CD14-positive monocyte (primary cell): Measurements from ENCODE around the gene NRXN3. TPM values are rescaled to one million over a fixed set of nuclear protein-coding genes. Genes with fewer than 3 reads are reported as not detected.

Experiments used
- DNase-seq, 3 donors: peaks; one replicate each; pipeline ENCODE4 v3.0.0-alpha.2; 2011 to 2022
- H2AFZ ChIP-seq: 2 replicates; pipeline ENCODE4 v1.6.0; 2012; ENCODE audit warnings: mild to moderate bottlenecking, low read depth, low read length, inconsistent platforms; ENCODE audit not compliant: insufficient read depth, poor library complexity, severe bottlenecking
- H3K27ac ChIP-seq, 2 donors: 1 replicate in 1 of 2; 2 replicates in 1 of 2; pipeline ENCODE4 v1.5.1; 2012 to 2013; ENCODE audit warnings: low read length in 2 of 2, control low read depth in 1 of 2, inconsistent platforms in 1 of 2, low read depth in 1 of 2, mild to moderate bottlenecking in 1 of 2
- H3K27me3 ChIP-seq, 2 donors: one replicate each; pipeline versions ENCODE4 v1.6.0 to v1.6.1; 2011 to 2013; ENCODE audit warnings: low read length in 2 of 2; ENCODE audit not compliant: control insufficient read depth in 2 of 2, insufficient read depth in 2 of 2
- H3K36me3 ChIP-seq, 2 donors: replicated peaks in 1 of 2; 1 replicate in 1 of 2; 2 replicates in 1 of 2; pipeline versions ENCODE4 v1.5.1 to v1.6.1; 2012 to 2013; ENCODE audit warnings: low read length in 2 of 2, control low read depth in 1 of 2, inconsistent platforms in 1 of 2, mild to moderate bottlenecking in 1 of 2; ENCODE audit not compliant: insufficient read depth in 2 of 2, control insufficient read depth in 1 of 2
- H3K4me1 ChIP-seq, 2 donors: 1 replicate in 1 of 2; 2 replicates in 1 of 2; pipeline versions ENCODE4 v1.5.1 to v1.6.1; 2012 to 2013; ENCODE audit warnings: low read length in 2 of 2, control low read depth in 1 of 2, inconsistent platforms in 1 of 2, mild to moderate bottlenecking in 1 of 2, moderate library complexity in 1 of 2; ENCODE audit not compliant: insufficient read depth in 2 of 2, control insufficient read depth in 1 of 2
- H3K4me2 ChIP-seq: replicated peaks from 2 replicates; pipeline ENCODE3; 2012; ENCODE audit warnings: low read length, moderate library complexity, mild to moderate bottlenecking; ENCODE audit not compliant: poor library complexity, severe bottlenecking; ENCODE audit errors: extremely low read depth
- H3K4me3 ChIP-seq, 3 experiments: fragments of 200-600 bp in 1 of 3; sonication (generic) in 1 of 3; replicated peaks in 1 of 3; 1 replicate in 2 of 3; 2 replicates in 1 of 3; pipeline ENCODE4 v1.5.1; 2011 to 2013; ENCODE audit warnings: low read length in 3 of 3, mild to moderate bottlenecking in 3 of 3, control low read depth in 2 of 3, low read depth in 2 of 3, inconsistent platforms in 1 of 3, moderate library complexity in 1 of 3
- H3K79me2 ChIP-seq: 2 replicates; pipeline ENCODE4 v1.6.0; 2012; ENCODE audit warnings: mild to moderate bottlenecking, control low read depth, inconsistent platforms, low read length, moderate library complexity; ENCODE audit not compliant: insufficient read depth
- H3K9ac ChIP-seq: 2 replicates; pipeline ENCODE4 v1.6.0; 2017; ENCODE audit warnings: low read length, mild to moderate bottlenecking; ENCODE audit not compliant: insufficient read depth, poor library complexity, severe bottlenecking
- H3K9me3 ChIP-seq, 2 donors: replicated peaks in 1 of 2; 1 replicate in 1 of 2; 2 replicates in 1 of 2; pipeline versions ENCODE4 v1.5.1 to v1.6.1; 2012 to 2013; ENCODE audit warnings: low read length in 2 of 2, control low read depth in 1 of 2; ENCODE audit not compliant: control insufficient read depth in 1 of 2, insufficient read depth in 1 of 2
- H4K20me1 ChIP-seq: 2 replicates; pipeline ENCODE4 v1.6.0; 2012; ENCODE audit warnings: mild to moderate bottlenecking, low read length, control low read depth, moderate library complexity; ENCODE audit not compliant: insufficient read depth
- H3K27ac Mint-ChIP-seq, 7 donors: one replicate each; pipeline ENCODE4 v1.8.0; 2020; ENCODE audit warnings: mild to moderate bottlenecking in 7 of 7, mixed read lengths in 7 of 7, moderate library complexity in 6 of 7, inconsistent platforms in 2 of 7
- H3K27me3 Mint-ChIP-seq, 3 donors: one replicate each; pipeline ENCODE4 v1.8.0; 2021 to 2022; ENCODE audit warnings: low read depth in 3 of 3, mild to moderate bottlenecking in 3 of 3, mixed read lengths in 3 of 3, moderate library complexity in 3 of 3, inconsistent platforms in 1 of 3
- H3K36me3 Mint-ChIP-seq, 2 donors: one replicate each; pipeline ENCODE4 v1.8.0; 2020; ENCODE audit warnings: mixed read lengths in 2 of 2, inconsistent platforms in 1 of 2, mild to moderate bottlenecking in 1 of 2
- H3K4me1 Mint-ChIP-seq: one replicate; pipeline ENCODE4 v1.8.0; 2020; ENCODE audit warnings: mild to moderate bottlenecking, mixed read lengths
- H3K4me3 Mint-ChIP-seq, 2 donors: one replicate each; pipeline ENCODE4 v1.8.0; 2020; ENCODE audit warnings: mild to moderate bottlenecking in 2 of 2, mixed read lengths in 2 of 2, moderate library complexity in 1 of 2
- H3K9me3 Mint-ChIP-seq, 7 donors: one replicate each; pipeline ENCODE4 v1.8.0; 2020 to 2022; ENCODE audit warnings: mixed read lengths in 7 of 7, mild to moderate bottlenecking in 6 of 7, moderate library complexity in 6 of 7, inconsistent platforms in 2 of 7
- WGBS: methylation state at CpG from one replicate; pipeline ENCODE4 v1.1.5; 2013; ENCODE audit warnings: missing lambda C conversion rate; ENCODE audit not compliant: insufficient coverage; 5-methylcytosine and 5-hydroxymethylcytosine counted together
- intact Hi-C, 2 donors: fragments of 100-400 bp; cut with micrococcal nuclease; formaldehyde crosslinking; loops; one replicate each; pipeline versions ENCODE4 v1.15.0 to v1.15.1; 2023
- polyA plus RNA-seq, 3 donors: library from polyadenylated mRNA; depleted of rRNA in 1 of 3; unstranded in 2 of 3; stranded (reverse) in 1 of 3; fragments of 300-500 nt in 2 of 3; fragments of >200 nt in 1 of 3; fragmentation: Illumina TruSeq in 2 of 3; gene quantifications; 1 replicate in 2 of 3; 2 replicates in 1 of 3; pipeline ENCODE4 v1.2.3, GENCODE V29; 2012 to 2021
- TF ChIP-seq, protein P1 (sequence below): fragments of 200-600 bp; IDR thresholded peaks from one replicate; pipeline ENCODE4 v1.8.0; 2022; ENCODE audit warnings: antibody characterized with exemption, mild to moderate bottlenecking

Gene NRXN3
- polyA plus RNA-seq, 3 donors, result not detected

DNA sequence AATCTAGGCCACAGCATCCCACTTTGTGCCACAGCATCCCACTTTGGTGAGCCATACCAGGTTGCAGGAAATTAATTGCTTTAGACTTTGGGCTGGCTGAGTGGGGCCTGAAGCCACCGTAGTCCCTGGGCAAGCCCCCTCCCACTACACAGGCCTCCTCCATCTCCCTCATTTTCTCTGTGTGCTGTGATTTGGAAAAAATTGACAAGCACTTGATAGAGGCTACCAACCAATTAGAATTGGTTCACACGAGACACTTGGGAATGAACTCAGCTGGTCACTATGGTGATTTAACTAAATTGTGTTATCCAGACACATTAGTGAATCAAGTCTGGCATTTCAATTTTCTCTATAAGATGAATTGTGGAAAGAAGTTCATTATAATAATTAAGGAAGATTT lies 1560.0 kb downstream of the NRXN3 start:
- Histone ChIP-seq H3K79me2 (no peaks in the 10 kb centered on the region), H3K4me3 (no peak overlapping the region), H3K36me3 (no peaks in the 10 kb centered on the region), H3K4me1 (no peaks in the 10 kb centered on the region), H3K4me2 (no peak overlapping the region), H3K27ac (no peak overlapping the region), H3K27me3 (no peaks in the 10 kb centered on the region), H2AFZ (no peak overlapping the region), H3K9me3 (no peaks in the 10 kb centered on the region), H4K20me1 (no peaks in the 10 kb centered on the region), H3K9ac (no peak overlapping the region)
- no peaks in the 10 kb centered on the region for H3K36me3 Mint-ChIP-seq
- TF ChIP-seq, protein P1, sequence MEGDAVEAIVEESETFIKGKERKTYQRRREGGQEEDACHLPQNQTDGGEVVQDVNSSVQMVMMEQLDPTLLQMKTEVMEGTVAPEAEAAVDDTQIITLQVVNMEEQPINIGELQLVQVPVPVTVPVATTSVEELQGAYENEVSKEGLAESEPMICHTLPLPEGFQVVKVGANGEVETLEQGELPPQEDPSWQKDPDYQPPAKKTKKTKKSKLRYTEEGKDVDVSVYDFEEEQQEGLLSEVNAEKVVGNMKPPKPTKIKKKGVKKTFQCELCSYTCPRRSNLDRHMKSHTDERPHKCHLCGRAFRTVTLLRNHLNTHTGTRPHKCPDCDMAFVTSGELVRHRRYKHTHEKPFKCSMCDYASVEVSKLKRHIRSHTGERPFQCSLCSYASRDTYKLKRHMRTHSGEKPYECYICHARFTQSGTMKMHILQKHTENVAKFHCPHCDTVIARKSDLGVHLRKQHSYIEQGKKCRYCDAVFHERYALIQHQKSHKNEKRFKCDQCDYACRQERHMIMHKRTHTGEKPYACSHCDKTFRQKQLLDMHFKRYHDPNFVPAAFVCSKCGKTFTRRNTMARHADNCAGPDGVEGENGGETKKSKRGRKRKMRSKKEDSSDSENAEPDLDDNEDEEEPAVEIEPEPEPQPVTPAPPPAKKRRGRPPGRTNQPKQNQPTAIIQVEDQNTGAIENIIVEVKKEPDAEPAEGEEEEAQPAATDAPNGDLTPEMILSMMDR, result no peak
- DNase-seq, result no peak
- intact Hi-C loops, result no loop called here
- no peak overlapping the region for H3K4me3 Mint-ChIP-seq
- no peaks in the 10 kb centered on the region for H3K4me1 Mint-ChIP-seq
- no peak overlapping the region for H3K27ac Mint-ChIP-seq
- no CpG with 5 or more reads among the region's 2 CpGs for WGBS
- peaks cover 0 to 3% (median 0%) of the 10 kb centered on the region in 7 donors for H3K9me3 Mint-ChIP-seq
- H3K27me3 Mint-ChIP-seq, result no peaks in the 10 kb centered on the region

DNA sequence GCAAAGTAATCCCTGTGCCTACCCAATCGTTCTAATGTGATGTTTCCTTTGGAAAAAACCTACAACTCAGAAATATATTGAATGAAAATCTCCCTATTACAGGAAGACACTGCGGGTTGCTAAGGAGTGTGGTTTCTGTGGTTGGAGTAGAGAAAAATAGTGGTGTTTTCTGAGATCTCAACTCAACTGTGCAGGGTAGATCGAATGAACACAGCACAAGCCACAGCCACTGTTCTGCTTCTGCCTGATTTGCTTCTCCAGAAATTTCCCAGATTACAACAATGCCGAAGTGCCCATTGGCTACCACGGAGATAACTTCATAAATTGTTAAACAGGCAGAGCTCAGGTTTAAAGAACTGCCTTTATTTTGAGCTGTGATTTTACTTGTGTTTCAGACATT lies 1560.8 kb downstream of the NRXN3 start:
- Mint-ChIP-seq H3K4me1 (no peaks in the 10 kb centered on the region), H3K36me3 (no peaks in the 10 kb centered on the region), H3K27me3 (no peaks in the 10 kb centered on the region), H3K27ac (no peak overlapping the region), H3K9me3 (peaks cover 0 to 3% (median 0%) of the 10 kb centered on the region in 7 donors), H3K4me3 (no peak overlapping the region)
- Histone ChIP-seq H4K20me1 (no peaks in the 10 kb centered on the region), H3K79me2 (no peaks in the 10 kb centered on the region), H3K36me3 (no peaks in the 10 kb centered on the region), H3K4me2 (no peak overlapping the region), H2AFZ (no peak overlapping the region), H3K27me3 (no peaks in the 10 kb centered on the region), H3K9me3 (peaks cover 0 to under 1% of the 10 kb centered on the region in 2 donors), H3K27ac (no peak overlapping the region), H3K9ac (no peak overlapping the region), H3K4me3 (no peak overlapping the region), H3K4me1 (no peaks in the 10 kb centered on the region)
- intact Hi-C loops, result no loop called here
- WGBS, result 0% methylated on average over 2 of the region's 5 CpGs
- TF ChIP-seq, protein P1, result no peak
- no peak for DNase-seq
